Measurements from ENCODE around the gene FRMD5. TPM values are rescaled to one million over a fixed set of nuclear protein-coding genes. Genes with fewer than 3 reads are reported as not detected.

Gene FRMD5
- total RNA-seq, 1 experiment from 2014 or later: 3.9 TPM

GRCh38 chr15:43934480-43934879 lies 260.6 kb downstream of the FRMD5 start:
- H3K27me3 Mint-ChIP-seq (ENCODE audit: low read depth): peaks cover 24% of the 10 kb centered on the region
- no peak overlapping the region for H4K5ac ChIP-seq (ENCODE audit: insufficient read length, low read depth, low read length)
- H3K27ac ChIP-seq (ENCODE audit: insufficient read length, low read depth, low read length): no peak overlapping the region
- H2BK12ac ChIP-seq (ENCODE audit: insufficient read length, low read depth, low read length): no peak overlapping the region
- peaks cover 15% of the 10 kb centered on the region for H3K4me1 ChIP-seq (ENCODE audit: insufficient read depth, low read length)
- no peak overlapping the region for H3T11ph ChIP-seq (ENCODE audit: low read length)
- no peak overlapping the region for H3K9ac ChIP-seq (ENCODE audit: extremely low read depth, insufficient read length, low read length)
- TF ChIP-seq CTCF (conservative IDR thresholded peaks at IDR 0.05): no peak
- no peak overlapping the region for H3K18ac ChIP-seq (ENCODE audit: insufficient read length, low read depth, low read length)
- no peak overlapping the region for H3K23ac ChIP-seq (ENCODE audit: insufficient read length, low read depth, low read length)
- H4K20me1 ChIP-seq (ENCODE audit: control insufficient read depth, insufficient read depth, insufficient read length): no peaks in the 10 kb centered on the region
- no peaks in the 10 kb centered on the region for H3K9me3 Mint-ChIP-seq
- no peak overlapping the region for H2BK20ac ChIP-seq (ENCODE audit: low read depth, low read length, poor library complexity, severe bottlenecking)
- no peak overlapping the region for H2AFZ ChIP-seq (ENCODE audit: low read length)
- H3K79me2 ChIP-seq (ENCODE audit: insufficient read depth, low read length): no peaks in the 10 kb centered on the region
- no peak overlapping the region for H2BK5ac ChIP-seq (ENCODE audit: insufficient read length, low read length)
- H3K4me1 Mint-ChIP-seq: peaks cover 33 to 36% of the 10 kb centered on the region in 2 experiments
- DNase-seq: no peak
- no peak overlapping the region for H2BK120ac ChIP-seq (ENCODE audit: low read depth, low read length, poor library complexity, severe bottlenecking)
- H3K9me3 ChIP-seq (ENCODE audit: control insufficient read depth, low read depth, low read length): no peaks in the 10 kb centered on the region
- no peak overlapping the region for H2AK5ac ChIP-seq (ENCODE audit: insufficient read length, low read length)
- no CpG with 5 or more reads among the region's 6 CpGs for WGBS (ENCODE audit: extremely low coverage, insufficient read length, low lambda C conversion rate)
- H3K23me2 ChIP-seq (ENCODE audit: insufficient read length, low read depth, low read length, poor library complexity, severe bottlenecking): no peaks in the 10 kb centered on the region
- H3K4me3 Mint-ChIP-seq: no peak overlapping the region
- no peak overlapping the region for H4K91ac ChIP-seq (ENCODE audit: insufficient read length, low read depth, low read length)
- H3K36me3 Mint-ChIP-seq (ENCODE audit: insufficient read depth in 1 of 3, low read depth in 3 of 3): no peaks in the 10 kb centered on the region
- no peak overlapping the region for H3K4ac ChIP-seq (ENCODE audit: low read depth, low read length)
- H2BK15ac ChIP-seq (ENCODE audit: low read depth, low read length): no peak overlapping the region
- no peak overlapping the region for H3K56ac ChIP-seq (ENCODE audit: insufficient read length, low read depth, low read length)
- H3K27me3 ChIP-seq (ENCODE audit: insufficient read depth, low read length): no peaks in the 10 kb centered on the region
- no peak overlapping the region for H3K4me2 ChIP-seq (ENCODE audit: insufficient read depth, insufficient read length, low read length)
- no peaks in the 10 kb centered on the region for H3K79me1 ChIP-seq (ENCODE audit: insufficient read depth, low read depth, low read length, poor library complexity, severe bottlenecking)
- no peak overlapping the region for H3K27ac Mint-ChIP-seq
- H4K8ac ChIP-seq (replicated peaks; ENCODE audit: insufficient read length, low read depth, low read length): no peak overlapping the region
- no peak overlapping the region for H3K14ac ChIP-seq (ENCODE audit: insufficient read depth, low read length)
